ENCODE results near the gene RPL39L. TPM values are rescaled to one million over a fixed set of nuclear protein-coding genes. Genes with fewer than 3 reads are reported as not detected.

RPL39L gene
- total and polyA plus RNA-seq, 2 of the 13 experiments (the other 11 are each of a cell fraction or from before 2014, with no cell fraction given): not detected

- no TSS peak for BruUV-seq (replicated peaks)
- CTCF ChIA-PET (ENCODE audit: low intra/inter-chr PET ratio, low total read pairs): no interaction called here
These were observed 8.8 kb downstream of the RPL39L start for GRCh38 chr3:187130346-187131066.

More at GRCh38 chr3:187130346-187131066, 8.8 kb downstream of the RPL39L start:
- DNase-seq (ENCODE audit: low spot score) (no peak), FAIRE-seq (no peak), ATAC-seq (no peak)
- Histone ChIP-seq H3K9me3 (ENCODE audit: low read length) (no peaks in the 10 kb centered on the region), H3K4me3 (replicated peaks in 1 of 3; ENCODE audit: insufficient read depth in 1 of 3, low read depth in 2 of 3, low read length in 3 of 3) (no peak overlapping the region), H2AFZ (ENCODE audit: low read length) (no peak overlapping the region), H3K27me3 (ENCODE audit: control insufficient read depth in 1 of 2, insufficient read depth in 2 of 2, low read length in 2 of 2) (peaks cover 0 to 7% of the 10 kb centered on the region in 2 experiments; a peak in 1 of 5 replicates), H4K20me1 (ENCODE audit: insufficient read depth, low read length) (no peaks in the 10 kb centered on the region), H3K27ac (ENCODE audit: extremely low read length, insufficient read depth, low read length) (no peak overlapping the region), H3K9ac (ENCODE audit: insufficient read depth, low read depth, low read length) (no peak overlapping the region), H3K4me2 (ENCODE audit: low read depth, low read length) (peak overlapping the region; percentile 18; the same call in 1 of the 2 replicates), H3K79me2 (ENCODE audit: insufficient read depth, low read length) (no peaks in the 10 kb centered on the region), H3K36me3 (replicated peaks in 1 of 2; ENCODE audit: control insufficient read depth in 1 of 2, insufficient read depth in 2 of 2, low read length in 2 of 2) (no peaks in the 10 kb centered on the region), H3K4me1 (ENCODE audit: insufficient read depth, low read length) (no peaks in the 10 kb centered on the region)
- WGBS (ENCODE audit: low lambda C conversion rate): 12% methylated on average over 5 of the region's 5 CpGs
- in situ Hi-C loops (cut with HindIII; ENCODE audit: extremely low pct_ligation_motif_present, low pct_unique_long_range_greater_than_20kb) (no loop called here), intact Hi-C loops (cut with micrococcal nuclease; ENCODE audit: unreplicated experiment) (no loop called here)
- POLR2A ChIA-PET: no interaction called here
- TF ChIP-seq FOSL2 (CRISPR knock-in tag; IDR thresholded peaks at IDR 0.05): peak; percentile 11; the same call in 1 of the 2 replicates
- TF ChIP-seq, protein P1, sequence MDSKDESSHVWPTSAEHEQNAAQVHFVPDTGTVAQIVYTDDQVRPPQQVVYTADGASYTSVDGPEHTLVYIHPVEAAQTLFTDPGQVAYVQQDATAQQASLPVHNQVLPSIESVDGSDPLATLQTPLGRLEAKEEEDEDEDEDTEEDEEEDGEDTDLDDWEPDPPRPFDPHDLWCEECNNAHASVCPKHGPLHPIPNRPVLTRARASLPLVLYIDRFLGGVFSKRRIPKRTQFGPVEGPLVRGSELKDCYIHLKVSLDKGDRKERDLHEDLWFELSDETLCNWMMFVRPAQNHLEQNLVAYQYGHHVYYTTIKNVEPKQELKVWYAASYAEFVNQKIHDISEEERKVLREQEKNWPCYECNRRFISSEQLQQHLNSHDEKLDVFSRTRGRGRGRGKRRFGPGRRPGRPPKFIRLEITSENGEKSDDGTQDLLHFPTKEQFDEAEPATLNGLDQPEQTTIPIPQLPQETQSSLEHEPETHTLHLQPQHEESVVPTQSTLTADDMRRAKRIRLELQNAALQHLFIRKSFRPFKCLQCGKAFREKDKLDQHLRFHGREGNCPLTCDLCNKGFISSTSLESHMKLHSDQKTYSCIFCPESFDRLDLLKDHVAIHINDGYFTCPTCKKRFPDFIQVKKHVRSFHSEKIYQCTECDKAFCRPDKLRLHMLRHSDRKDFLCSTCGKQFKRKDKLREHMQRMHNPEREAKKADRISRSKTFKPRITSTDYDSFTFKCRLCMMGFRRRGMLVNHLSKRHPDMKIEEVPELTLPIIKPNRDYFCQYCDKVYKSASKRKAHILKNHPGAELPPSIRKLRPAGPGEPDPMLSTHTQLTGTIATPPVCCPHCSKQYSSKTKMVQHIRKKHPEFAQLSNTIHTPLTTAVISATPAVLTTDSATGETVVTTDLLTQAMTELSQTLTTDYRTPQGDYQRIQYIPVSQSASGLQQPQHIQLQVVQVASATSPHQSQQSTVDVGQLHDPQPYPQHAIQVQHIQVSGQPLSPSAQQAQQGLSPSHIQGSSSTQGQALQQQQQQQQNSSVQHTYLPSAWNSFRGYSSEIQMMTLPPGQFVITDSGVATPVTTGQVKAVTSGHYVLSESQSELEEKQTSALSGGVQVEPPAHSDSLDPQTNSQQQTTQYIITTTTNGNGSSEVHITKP (CRISPR knock-in tag; IDR thresholded peaks at IDR 0.05; ENCODE audit: low read depth): no peak
- no peak for TF ChIP-seq ZNF337 (CRISPR knock-in tag; IDR thresholded peaks at IDR 0.05; ENCODE audit: borderline replicate concordance, low read depth)
- no peak for TF ChIP-seq PHF8 (CRISPR knock-in tag; IDR thresholded peaks at IDR 0.05)

Data from HepG2 (cell line).